ENCODE measurements around the gene METTL5.

DNA sequence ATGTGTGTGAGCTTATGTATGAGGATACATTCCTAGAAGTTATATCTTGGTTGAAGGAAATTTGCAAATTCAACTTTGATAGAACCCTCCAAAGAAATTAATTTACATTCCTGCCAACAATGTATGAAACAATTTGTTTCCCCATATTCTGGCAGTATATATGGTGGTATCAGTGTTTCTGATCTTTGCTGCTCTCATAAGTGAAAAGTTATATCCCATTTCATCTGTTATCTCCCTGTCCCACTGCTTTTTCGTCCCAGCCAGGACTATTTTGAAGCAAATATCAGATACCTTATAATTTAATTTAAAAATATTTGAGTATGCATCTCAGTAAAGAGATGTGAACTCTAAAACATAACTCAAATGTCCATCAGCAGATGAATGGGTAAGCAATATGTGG, 9.7 kb upstream of the METTL5 start:
- TF ChIP-seq, protein P1, sequence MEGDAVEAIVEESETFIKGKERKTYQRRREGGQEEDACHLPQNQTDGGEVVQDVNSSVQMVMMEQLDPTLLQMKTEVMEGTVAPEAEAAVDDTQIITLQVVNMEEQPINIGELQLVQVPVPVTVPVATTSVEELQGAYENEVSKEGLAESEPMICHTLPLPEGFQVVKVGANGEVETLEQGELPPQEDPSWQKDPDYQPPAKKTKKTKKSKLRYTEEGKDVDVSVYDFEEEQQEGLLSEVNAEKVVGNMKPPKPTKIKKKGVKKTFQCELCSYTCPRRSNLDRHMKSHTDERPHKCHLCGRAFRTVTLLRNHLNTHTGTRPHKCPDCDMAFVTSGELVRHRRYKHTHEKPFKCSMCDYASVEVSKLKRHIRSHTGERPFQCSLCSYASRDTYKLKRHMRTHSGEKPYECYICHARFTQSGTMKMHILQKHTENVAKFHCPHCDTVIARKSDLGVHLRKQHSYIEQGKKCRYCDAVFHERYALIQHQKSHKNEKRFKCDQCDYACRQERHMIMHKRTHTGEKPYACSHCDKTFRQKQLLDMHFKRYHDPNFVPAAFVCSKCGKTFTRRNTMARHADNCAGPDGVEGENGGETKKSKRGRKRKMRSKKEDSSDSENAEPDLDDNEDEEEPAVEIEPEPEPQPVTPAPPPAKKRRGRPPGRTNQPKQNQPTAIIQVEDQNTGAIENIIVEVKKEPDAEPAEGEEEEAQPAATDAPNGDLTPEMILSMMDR (IDR thresholded peaks at IDR 0.05), result no peak
- no peak for TF ChIP-seq POLR2A (IDR thresholded peaks at IDR 0.05)

All from esophagus squamous epithelium (tissue), 4 donors.